ENCODE data around the gene DGKG. TPM values are rescaled to one million over a fixed set of nuclear protein-coding genes. Genes with fewer than 3 reads are reported as not detected.

The DGKG gene
- total RNA-seq, 1 experiment from 2014 or later = 45.2 TPM

DNA sequence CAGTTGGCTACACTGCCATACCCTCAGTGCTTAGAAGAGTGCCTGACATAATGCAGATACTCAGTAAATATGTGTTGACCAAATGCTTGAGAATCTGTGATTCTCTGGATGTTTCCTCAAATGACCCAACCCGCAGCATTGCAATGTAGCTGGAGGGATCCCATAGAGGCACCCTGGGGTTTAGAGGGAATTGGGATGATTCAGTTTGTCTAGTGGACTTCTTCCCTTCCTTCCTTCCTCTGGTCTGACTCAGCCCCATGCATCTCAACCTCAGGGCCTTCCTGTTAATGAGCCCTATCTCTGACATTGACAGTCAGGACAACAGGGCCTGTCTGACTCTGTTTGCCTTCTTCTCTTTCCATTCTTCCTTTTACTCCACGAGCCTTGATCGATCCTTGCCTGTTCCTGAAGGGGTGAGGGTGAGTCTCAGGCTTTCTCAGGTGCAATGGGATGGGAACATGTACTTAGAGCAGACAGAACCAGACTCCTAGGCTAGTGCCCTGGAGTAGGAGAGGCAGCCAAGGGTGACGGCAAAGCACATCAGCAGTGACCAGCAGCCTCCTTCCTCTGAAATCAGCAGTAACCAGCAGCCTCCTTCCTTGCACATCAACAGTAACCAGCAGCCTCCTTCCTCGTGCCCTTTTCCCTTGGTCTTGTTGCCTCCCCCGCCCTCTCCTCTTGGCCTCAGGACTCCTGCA is 78.2 kb downstream of the DGKG start:
- intact Hi-C loops (cut with micrococcal nuclease; ENCODE audit: unreplicated experiment) = no loop called here
- TF ChIP-seq, protein P1, sequence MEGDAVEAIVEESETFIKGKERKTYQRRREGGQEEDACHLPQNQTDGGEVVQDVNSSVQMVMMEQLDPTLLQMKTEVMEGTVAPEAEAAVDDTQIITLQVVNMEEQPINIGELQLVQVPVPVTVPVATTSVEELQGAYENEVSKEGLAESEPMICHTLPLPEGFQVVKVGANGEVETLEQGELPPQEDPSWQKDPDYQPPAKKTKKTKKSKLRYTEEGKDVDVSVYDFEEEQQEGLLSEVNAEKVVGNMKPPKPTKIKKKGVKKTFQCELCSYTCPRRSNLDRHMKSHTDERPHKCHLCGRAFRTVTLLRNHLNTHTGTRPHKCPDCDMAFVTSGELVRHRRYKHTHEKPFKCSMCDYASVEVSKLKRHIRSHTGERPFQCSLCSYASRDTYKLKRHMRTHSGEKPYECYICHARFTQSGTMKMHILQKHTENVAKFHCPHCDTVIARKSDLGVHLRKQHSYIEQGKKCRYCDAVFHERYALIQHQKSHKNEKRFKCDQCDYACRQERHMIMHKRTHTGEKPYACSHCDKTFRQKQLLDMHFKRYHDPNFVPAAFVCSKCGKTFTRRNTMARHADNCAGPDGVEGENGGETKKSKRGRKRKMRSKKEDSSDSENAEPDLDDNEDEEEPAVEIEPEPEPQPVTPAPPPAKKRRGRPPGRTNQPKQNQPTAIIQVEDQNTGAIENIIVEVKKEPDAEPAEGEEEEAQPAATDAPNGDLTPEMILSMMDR (conservative IDR thresholded peaks at IDR 0.05; ENCODE audit: low read depth, low read length) = no peak
- TF ChIP-seq EZH2 (IDR thresholded peaks at IDR 0.05; ENCODE audit: borderline replicate concordance, low read depth, low read length, poor library complexity, severe bottlenecking) = no peak
- DNase-seq (ENCODE audit: low spot score) = no peak
- Histone ChIP-seq H3K9me3 (ENCODE audit: low read depth, low read length, poor library complexity, severe bottlenecking) (no peaks in the 10 kb centered on the region), H3K36me3 (ENCODE audit: insufficient read depth, low read length, poor library complexity, severe bottlenecking) (no peaks in the 10 kb centered on the region), H3K4me3 (ENCODE audit: low read depth, low read length, poor library complexity, severe bottlenecking) (no peak overlapping the region), H3K27ac (ENCODE audit: low read depth, low read length, poor library complexity, severe bottlenecking) (no peak overlapping the region), H3K4me1 (ENCODE audit: insufficient read depth, low read length, poor library complexity, severe bottlenecking) (no peaks in the 10 kb centered on the region), H3K27me3 (replicated peaks; ENCODE audit: insufficient read depth, low read depth, low read length, poor library complexity) (no peaks in the 10 kb centered on the region)
- CTCF ChIA-PET = no interaction called here
- POLR2A ChIA-PET (ENCODE audit: low non-redundant PET) = no interaction called here
- BruUV-seq (replicated peaks) = no TSS peak

DNA sequence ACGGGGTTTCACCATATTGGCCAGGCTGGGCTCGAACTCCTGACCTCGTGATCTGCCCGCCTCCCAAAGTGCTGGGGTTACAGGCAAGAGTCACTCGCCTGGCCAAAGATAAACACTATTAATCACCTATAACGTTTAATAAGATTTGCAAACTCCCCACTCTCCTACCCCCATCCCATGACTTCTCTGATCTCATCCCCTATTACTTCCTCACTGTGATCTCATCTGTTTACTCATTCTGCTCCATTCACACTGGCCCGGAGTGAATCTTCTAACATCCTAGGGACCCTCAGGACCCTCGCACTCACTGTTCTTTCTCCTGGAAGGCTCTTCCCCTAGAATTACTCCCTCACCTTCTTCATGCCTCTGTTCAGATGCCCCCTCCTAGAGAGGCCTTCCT is 78.9 kb downstream of the DGKG start:
- Histone ChIP-seq H3K9me3 (ENCODE audit: low read depth, low read length, poor library complexity, severe bottlenecking) (no peaks in the 10 kb centered on the region), H3K27me3 (replicated peaks; ENCODE audit: insufficient read depth, low read depth, low read length, poor library complexity) (no peaks in the 10 kb centered on the region), H3K4me1 (ENCODE audit: insufficient read depth, low read length, poor library complexity, severe bottlenecking) (no peaks in the 10 kb centered on the region), H3K27ac (ENCODE audit: low read depth, low read length, poor library complexity, severe bottlenecking) (no peak overlapping the region), H3K4me3 (ENCODE audit: low read depth, low read length, poor library complexity, severe bottlenecking) (no peak overlapping the region), H3K36me3 (ENCODE audit: insufficient read depth, low read length, poor library complexity, severe bottlenecking) (no peaks in the 10 kb centered on the region)
- ChIA-PET POLR2A (ENCODE audit: low non-redundant PET) (no interaction called here), CTCF (no interaction called here)
- intact Hi-C loops (cut with micrococcal nuclease; ENCODE audit: unreplicated experiment) = no loop called here
- TF ChIP-seq, protein P1 (conservative IDR thresholded peaks at IDR 0.05; ENCODE audit: low read depth, low read length) = no peak
- TF ChIP-seq EZH2 (IDR thresholded peaks at IDR 0.05; ENCODE audit: borderline replicate concordance, low read depth, low read length, poor library complexity, severe bottlenecking) = no peak
- BruUV-seq (replicated peaks) = no TSS peak
- no peak for DNase-seq (ENCODE audit: low spot score)

DNA sequence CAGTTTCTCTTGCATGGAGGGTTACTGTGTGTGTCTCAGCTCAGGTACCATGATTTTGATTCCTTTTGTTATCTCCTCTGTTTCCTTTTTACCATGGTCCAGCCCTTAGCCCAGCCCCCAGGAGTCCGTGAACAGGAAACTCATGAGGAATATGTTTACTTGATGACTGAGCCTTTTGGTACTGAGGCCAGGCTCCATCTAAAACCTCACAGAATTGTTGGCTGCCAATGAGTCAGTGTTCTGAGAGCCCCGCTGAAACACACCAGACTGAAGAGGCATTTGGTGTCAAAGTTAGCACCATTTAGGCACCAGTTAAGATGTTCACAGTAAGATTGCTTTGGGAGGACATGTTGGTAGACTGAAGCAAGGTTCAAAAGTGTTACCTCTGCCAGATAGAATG is 80.9 kb downstream of the DGKG start:
- Histone ChIP-seq H3K27me3 (replicated peaks; ENCODE audit: insufficient read depth, low read depth, low read length, poor library complexity) (no peaks in the 10 kb centered on the region), H3K9me3 (ENCODE audit: low read depth, low read length, poor library complexity, severe bottlenecking) (no peaks in the 10 kb centered on the region), H3K4me1 (ENCODE audit: insufficient read depth, low read length, poor library complexity, severe bottlenecking) (no peaks in the 10 kb centered on the region), H3K4me3 (ENCODE audit: low read depth, low read length, poor library complexity, severe bottlenecking) (no peak overlapping the region), H3K27ac (ENCODE audit: low read depth, low read length, poor library complexity, severe bottlenecking) (no peak overlapping the region), H3K36me3 (ENCODE audit: insufficient read depth, low read length, poor library complexity, severe bottlenecking) (no peaks in the 10 kb centered on the region)
- DNase-seq (ENCODE audit: low spot score) = no peak
- intact Hi-C loops (cut with micrococcal nuclease; ENCODE audit: unreplicated experiment) = no loop called here
- POLR2A ChIA-PET (ENCODE audit: low non-redundant PET) = no interaction called here
- no TSS peak for BruUV-seq (replicated peaks)
- TF ChIP-seq, protein P1 (conservative IDR thresholded peaks at IDR 0.05; ENCODE audit: low read depth, low read length) = no peak
- no peak for TF ChIP-seq EZH2 (IDR thresholded peaks at IDR 0.05; ENCODE audit: borderline replicate concordance, low read depth, low read length, poor library complexity, severe bottlenecking)
- CTCF ChIA-PET = interaction anchor here (1.1 kb wide), 1 partner anchor 338 kb away, joined by 3 read pairs; no protein-coding TSS in a partner anchor

Data from A673 (cell line).